Muscle layer of duodenum (tissue), 2 donors: Measurements from ENCODE around the gene SARM1.

Source experiments
- H3K27ac ChIP-seq: one replicate; pipeline ENCODE4 v1.7.0; 2013; ENCODE audit warnings: mild to moderate bottlenecking, low read length
- H3K27me3 ChIP-seq: one replicate; pipeline ENCODE4 v1.7.0; 2013; ENCODE audit warnings: low read depth, mild to moderate bottlenecking, control low read depth, low read length
- H3K36me3 ChIP-seq, 2 donors: one replicate each; pipeline ENCODE4 v1.7.0; 2013; ENCODE audit warnings: low read length in 2 of 2, control low read depth in 1 of 2, mild to moderate bottlenecking in 1 of 2; ENCODE audit not compliant: insufficient read depth in 2 of 2, control insufficient read depth in 1 of 2
- H3K4me1 ChIP-seq, 2 donors: one replicate each; pipeline ENCODE4 v1.7.0; 2013; ENCODE audit warnings: low read length in 2 of 2, mild to moderate bottlenecking in 2 of 2, control low read depth in 1 of 2, moderate library complexity in 1 of 2; ENCODE audit not compliant: insufficient read depth in 2 of 2, control insufficient read depth in 1 of 2
- H3K4me3 ChIP-seq, 2 donors: one replicate each; pipeline ENCODE4 v1.7.0; 2013; ENCODE audit warnings: low read length in 2 of 2, low read depth in 1 of 2, mild to moderate bottlenecking in 1 of 2
- H3K9me3 ChIP-seq, 2 donors: one replicate each; pipeline ENCODE4 v1.7.0; 2013; ENCODE audit warnings: low read length in 2 of 2, control low read depth in 1 of 2, mild to moderate bottlenecking in 1 of 2; ENCODE audit not compliant: control insufficient read depth in 1 of 2
- donor health status: healthy.

SARM1 gene

GRCh38 chr17:28370744-28371103 is 770 bp upstream of the SARM1 start:
- H3K27me3 ChIP-seq: peaks cover 5% of the 10 kb centered on the region
- H3K4me3 ChIP-seq: no peak overlapping the region
- peaks cover 16% of the 10 kb centered on the region in 2 donors for H3K4me1 ChIP-seq
- H3K9me3 ChIP-seq: no peaks in the 10 kb centered on the region
- H3K27ac ChIP-seq: peak overlapping the region; percentile 56
- H3K36me3 ChIP-seq: peaks cover 0 to 4% of the 10 kb centered on the region in 2 donors

DNA sequence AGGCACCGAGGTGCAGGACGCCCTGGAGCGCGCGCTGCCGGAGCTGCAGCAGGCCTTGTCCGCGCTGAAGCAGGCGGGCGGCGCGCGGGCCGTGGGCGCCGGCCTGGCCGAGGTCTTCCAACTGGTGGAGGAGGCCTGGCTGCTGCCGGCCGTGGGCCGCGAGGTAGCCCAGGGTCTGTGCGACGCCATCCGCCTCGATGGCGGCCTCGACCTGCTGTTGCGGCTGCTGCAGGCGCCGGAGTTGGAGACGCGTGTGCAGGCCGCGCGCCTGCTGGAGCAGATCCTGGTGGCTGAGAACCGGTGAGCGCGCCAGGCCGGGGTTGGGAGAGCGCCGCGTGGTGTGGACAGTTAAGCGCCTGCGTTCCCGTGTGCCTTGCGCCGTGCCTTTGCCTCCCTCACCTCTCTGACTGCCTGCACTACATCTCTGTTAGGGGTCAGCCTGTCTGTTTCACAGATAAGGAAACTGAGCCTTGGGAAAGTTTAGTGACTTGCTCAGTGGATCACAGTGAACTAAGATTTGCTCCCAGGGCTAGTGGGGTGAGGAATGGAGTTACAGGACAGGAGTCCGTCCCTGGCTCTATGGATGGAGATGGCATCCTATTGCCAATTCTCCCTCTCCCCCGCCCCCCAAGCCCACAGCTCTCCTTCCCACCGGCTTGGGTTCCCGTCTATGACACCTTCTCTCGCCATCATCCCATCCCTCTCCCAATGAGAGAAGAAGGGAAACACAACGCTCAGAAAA is 880 bp downstream of the SARM1 start:
- H3K9me3 ChIP-seq: no peaks in the 10 kb centered on the region
- peaks cover 5% of the 10 kb centered on the region for H3K27me3 ChIP-seq
- peak overlapping the region; percentile 55 to 78 for H3K4me3 ChIP-seq
- H3K36me3 ChIP-seq: no peaks in the 10 kb centered on the region
- H3K27ac ChIP-seq: no peak overlapping the region
- H3K4me1 ChIP-seq: peaks cover 16% of the 10 kb centered on the region in 2 donors

GRCh38 chr17:28372945-28373274 is 1.4 kb downstream of the SARM1 start:
- Histone ChIP-seq H3K9me3 (no peaks in the 10 kb centered on the region), H3K27ac (no peak overlapping the region), H3K36me3 (no peaks in the 10 kb centered on the region), H3K4me3 (peak overlapping the region; percentile 55 to 78), H3K4me1 (peaks cover 16% of the 10 kb centered on the region in 2 donors), H3K27me3 (peaks cover 5% of the 10 kb centered on the region)

- Histone ChIP-seq H3K36me3 (peaks cover 0 to 6% of the 10 kb centered on the region in 2 donors), H3K4me3 (no peak overlapping the region), H3K9me3 (no peaks in the 10 kb centered on the region), H3K27me3 (no peaks in the 10 kb centered on the region), H3K4me1 (peaks cover 0 to 11% of the 10 kb centered on the region in 2 donors), H3K27ac (no peak overlapping the region)
Measured at GRCh38 chr17:28379814-28380801, 8.6 kb downstream of the SARM1 start.

DNA sequence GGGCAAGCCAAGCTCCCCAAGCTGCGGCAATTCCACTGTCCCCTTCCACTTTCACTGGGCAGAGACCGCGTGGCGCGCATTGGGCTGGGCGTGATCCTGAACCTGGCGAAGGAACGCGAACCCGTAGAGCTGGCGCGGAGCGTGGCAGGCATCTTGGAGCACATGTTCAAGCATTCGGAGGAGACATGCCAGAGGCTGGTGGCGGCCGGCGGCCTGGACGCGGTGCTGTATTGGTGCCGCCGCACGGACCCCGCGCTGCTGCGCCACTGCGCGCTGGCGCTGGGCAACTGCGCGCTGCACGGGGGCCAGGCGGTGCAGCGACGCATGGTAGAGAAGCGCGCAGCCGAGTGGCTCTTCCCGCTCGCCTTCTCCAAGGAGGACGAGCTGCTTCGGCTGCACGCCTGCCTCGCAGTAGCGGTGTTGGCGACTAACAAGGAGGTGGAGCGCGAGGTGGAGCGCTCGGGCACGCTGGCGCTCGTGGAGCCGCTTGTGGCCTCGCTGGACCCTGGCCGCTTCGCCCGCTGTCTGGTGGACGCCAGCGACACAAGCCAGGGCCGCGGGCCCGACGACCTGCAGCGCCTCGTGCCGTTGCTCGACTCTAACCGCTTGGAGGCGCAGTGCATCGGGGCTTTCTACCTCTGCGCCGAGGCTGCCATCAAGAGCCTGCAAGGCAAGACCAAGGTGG is 9.8 kb downstream of the SARM1 start:
- Histone ChIP-seq H3K27ac (no peak overlapping the region), H3K36me3 (peaks cover 0 to 6% of the 10 kb centered on the region in 2 donors), H3K4me3 (peak overlapping the region in 1 of 2 donors; percentile 28)

GRCh38 chr17:28384281-28385036 is 13.0 kb downstream of the SARM1 start:
- Histone ChIP-seq H3K4me3 (peak overlapping the region; percentile 51 to 63), H3K9me3 (no peaks in the 10 kb centered on the region), H3K27ac (no peak overlapping the region), H3K36me3 (peaks cover 11 to 23% of the 10 kb centered on the region in 2 donors), H3K27me3 (no peaks in the 10 kb centered on the region), H3K4me1 (peaks cover 0 to 14% of the 10 kb centered on the region in 2 donors)

More for the DNA sequence above, 9.8 kb downstream of the SARM1 start:
- Histone ChIP-seq H3K9me3 (no peaks in the 10 kb centered on the region), H3K27me3 (no peaks in the 10 kb centered on the region), H3K4me1 (peaks cover 0 to 14% of the 10 kb centered on the region in 2 donors)

DNA sequence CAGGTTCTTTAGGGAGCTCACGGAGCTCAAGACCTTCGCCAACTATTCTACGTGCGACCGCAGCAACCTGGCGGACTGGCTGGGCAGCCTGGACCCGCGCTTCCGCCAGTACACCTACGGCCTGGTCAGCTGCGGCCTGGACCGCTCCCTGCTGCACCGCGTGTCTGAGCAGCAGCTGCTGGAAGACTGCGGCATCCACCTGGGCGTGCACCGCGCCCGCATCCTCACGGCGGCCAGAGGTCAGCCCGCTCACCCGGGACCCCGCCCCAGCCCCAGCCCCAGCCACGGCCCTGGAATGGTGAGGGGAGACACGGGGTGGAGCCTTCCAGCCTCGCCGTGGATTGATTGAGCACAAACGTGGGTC is 13.5 kb downstream of the SARM1 start:
- Histone ChIP-seq H3K27ac (no peak overlapping the region), H3K36me3 (peaks cover 17 to 27% of the 10 kb centered on the region in 2 donors), H3K27me3 (no peaks in the 10 kb centered on the region), H3K9me3 (no peaks in the 10 kb centered on the region), H3K4me3 (peak overlapping the region; percentile 51 to 63), H3K4me1 (peaks cover 0 to 14% of the 10 kb centered on the region in 2 donors)

GRCh38 chr17:28385406-28385805 is 13.9 kb downstream of the SARM1 start:
- no peaks in the 10 kb centered on the region for H3K27me3 ChIP-seq
- no peak overlapping the region for H3K27ac ChIP-seq
- H3K36me3 ChIP-seq: peaks cover 17 to 30% of the 10 kb centered on the region in 2 donors
- peaks cover 0 to 14% of the 10 kb centered on the region in 2 donors for H3K4me1 ChIP-seq
- H3K9me3 ChIP-seq: no peaks in the 10 kb centered on the region
- H3K4me3 ChIP-seq: no peak overlapping the region

DNA sequence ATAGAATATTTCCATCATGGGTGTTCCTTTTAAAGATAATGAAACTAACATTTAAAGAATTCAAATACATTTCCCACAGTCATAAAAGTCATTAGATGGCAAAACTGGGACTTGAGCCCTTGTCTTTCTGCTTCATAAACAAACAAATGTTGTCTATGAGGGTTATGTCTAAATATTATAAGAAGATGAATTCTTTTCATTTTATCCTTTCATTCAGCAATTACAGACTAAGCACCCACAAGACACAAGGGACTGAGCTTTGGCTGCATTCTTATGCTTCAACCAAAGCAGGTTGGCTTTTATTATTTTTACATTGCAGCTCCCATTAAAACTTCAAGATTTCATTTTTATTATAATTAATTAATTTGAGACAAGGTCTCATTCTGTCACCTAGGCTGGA is 14.9 kb downstream of the SARM1 start:
- H3K27me3 ChIP-seq: no peaks in the 10 kb centered on the region
- H3K4me3 ChIP-seq: no peak overlapping the region
- H3K9me3 ChIP-seq: no peaks in the 10 kb centered on the region
- H3K36me3 ChIP-seq: peaks cover 24 to 40% of the 10 kb centered on the region in 2 donors
- no peak overlapping the region for H3K27ac ChIP-seq
- H3K4me1 ChIP-seq: peaks cover 0 to 9% of the 10 kb centered on the region in 2 donors

- Histone ChIP-seq H3K27me3 (no peaks in the 10 kb centered on the region), H3K4me1 (peaks cover 0 to 5% of the 10 kb centered on the region in 2 donors), H3K36me3 (peaks cover 24 to 49% of the 10 kb centered on the region in 2 donors), H3K4me3 (no peak overlapping the region), H3K9me3 (no peaks in the 10 kb centered on the region), H3K27ac (no peak overlapping the region)
Measured at GRCh38 chr17:28388106-28388505, 16.6 kb downstream of the SARM1 start.
